ENCODE measurements around the gene DDI2.

- TF ChIP-seq CTCF (IDR thresholded peaks at IDR 0.05; ENCODE audit: poor library complexity) (no peak), EZH2 (IDR thresholded peaks at IDR 0.05; ENCODE audit: borderline replicate concordance) (no peak), EZH2phosphoT487 (IDR thresholded peaks at IDR 0.05; ENCODE audit: low read depth, severe bottlenecking, unreplicated experiment) (no peak)
Measured at GRCh38 chr1:15579683-15580047, 37.6 kb upstream of the DDI2 start.
